ENCODE results near the gene MID1.

Gene MID1

DNA sequence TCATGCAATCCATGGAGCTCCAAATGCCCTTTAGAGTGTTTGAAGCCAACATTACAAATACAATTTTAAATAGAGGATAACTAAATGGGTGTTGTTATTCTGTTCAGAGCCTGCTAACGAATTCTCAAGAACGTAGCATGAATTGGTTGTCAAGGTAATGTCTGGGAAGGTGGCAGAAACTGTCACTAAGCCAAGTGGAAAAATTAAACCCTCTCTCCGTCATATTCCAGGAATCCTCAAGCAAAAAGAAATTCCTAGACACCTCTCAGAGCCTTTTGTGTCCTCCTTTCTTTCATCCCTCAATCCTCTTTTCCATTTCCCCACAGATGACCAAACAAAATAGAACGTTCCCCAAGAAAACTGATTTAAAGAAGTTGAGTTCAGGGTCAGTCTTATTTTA lies 204.0 kb downstream of the MID1 start:
- no peak for DNase-seq

DNA sequence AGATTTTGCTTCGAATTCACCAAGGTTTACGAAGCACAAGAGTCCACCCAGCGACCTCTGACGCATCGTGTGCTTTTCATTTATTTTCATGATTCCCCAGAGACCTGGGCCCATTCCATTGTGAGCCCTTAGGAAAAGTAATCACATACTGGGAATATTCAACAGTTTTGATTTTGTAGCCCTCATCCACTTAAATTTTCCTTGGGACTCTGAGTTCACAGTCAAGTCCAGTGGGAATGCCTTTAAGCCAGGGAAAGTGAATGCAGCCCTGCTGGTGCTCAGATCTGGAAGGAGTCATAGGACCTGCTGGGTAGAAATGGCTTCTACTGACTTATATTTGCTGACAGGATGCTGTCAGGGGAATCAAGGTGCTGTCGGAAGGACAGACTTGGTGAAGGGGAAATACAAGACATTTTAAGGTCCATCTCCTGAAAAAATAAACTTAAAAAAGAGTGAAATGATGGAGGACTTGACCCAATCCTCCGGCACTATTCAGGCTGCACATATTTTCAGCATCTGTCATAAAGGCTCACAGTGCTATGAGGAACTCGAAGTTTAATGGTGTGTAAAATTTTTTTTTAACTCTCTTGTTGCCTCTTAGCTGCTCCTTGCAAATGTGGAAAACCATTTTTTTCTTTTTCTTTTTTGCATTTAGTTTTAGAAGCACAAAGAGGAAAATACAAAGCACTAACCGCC lies 204.9 kb downstream of the MID1 start:
- DNase-seq, result no peak

- DNase-seq, result no peak
Measured at GRCh38 chrX:10414862-10415261, 205.5 kb downstream of the MID1 start.

GRCh38 chrX:10414156-10414824 lies 206.1 kb downstream of the MID1 start:
- DNase-seq, result no peak

GRCh38 chrX:10404436-10404835 lies 215.9 kb downstream of the MID1 start:
- no peak for DNase-seq

GRCh38 chrX:10401239-10401638 lies 219.1 kb downstream of the MID1 start:
- DNase-seq, result no peak

- DNase-seq, result no peak
Measured at GRCh38 chrX:10399043-10399741, 221.2 kb downstream of the MID1 start.

DNA sequence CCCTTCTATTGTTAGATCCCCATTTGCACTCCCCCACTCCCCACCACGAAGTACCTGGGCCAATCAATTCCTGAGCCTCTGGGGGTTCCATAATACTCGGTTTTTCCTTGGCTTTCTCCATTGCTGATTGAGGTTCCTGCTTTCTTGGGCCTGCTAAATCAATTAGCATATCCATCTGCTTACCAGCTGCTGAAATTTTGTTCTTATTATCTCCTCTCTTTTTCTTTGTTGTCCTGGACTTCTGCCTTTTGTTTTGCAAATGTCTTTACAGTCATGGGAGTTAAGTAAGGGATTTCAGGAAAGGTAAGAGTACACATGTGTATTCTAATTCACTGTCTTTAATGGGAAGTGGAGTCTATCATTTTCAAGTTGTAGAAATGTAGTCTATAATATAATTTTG lies 222.2 kb downstream of the MID1 start:
- no peak for DNase-seq

- no peak for DNase-seq
Measured at GRCh38 chrX:10397349-10397748, 223.0 kb downstream of the MID1 start.

GRCh38 chrX:10395643-10396042 lies 224.7 kb downstream of the MID1 start:
- DNase-seq, result no peak

Data from stimulated activated CD8-positive, alpha-beta memory T cell treated with anti-CD3 and anti-CD28 coated beads, Interleukin-4, amount 100 ng/mL, for 48 hours (primary cell).